HG02610 (cell line): ENCODE results near the gene SUPT6H.
"Not testable (repeated sequence)": the region's sequence is repeated elsewhere in the genome, so short reads cannot be mapped to it uniquely, and the experiment has no call there.

ENCODE experiments used
- ATAC-seq: cut with Tn5 transposase; IDR thresholded peaks from one replicate; pipeline ENCODE4 v1.9.1; 2021; ENCODE audit warnings: mild to moderate bottlenecking, moderate library complexity; ENCODE audit not compliant: unreplicated experiment

The SUPT6H gene

DNA sequence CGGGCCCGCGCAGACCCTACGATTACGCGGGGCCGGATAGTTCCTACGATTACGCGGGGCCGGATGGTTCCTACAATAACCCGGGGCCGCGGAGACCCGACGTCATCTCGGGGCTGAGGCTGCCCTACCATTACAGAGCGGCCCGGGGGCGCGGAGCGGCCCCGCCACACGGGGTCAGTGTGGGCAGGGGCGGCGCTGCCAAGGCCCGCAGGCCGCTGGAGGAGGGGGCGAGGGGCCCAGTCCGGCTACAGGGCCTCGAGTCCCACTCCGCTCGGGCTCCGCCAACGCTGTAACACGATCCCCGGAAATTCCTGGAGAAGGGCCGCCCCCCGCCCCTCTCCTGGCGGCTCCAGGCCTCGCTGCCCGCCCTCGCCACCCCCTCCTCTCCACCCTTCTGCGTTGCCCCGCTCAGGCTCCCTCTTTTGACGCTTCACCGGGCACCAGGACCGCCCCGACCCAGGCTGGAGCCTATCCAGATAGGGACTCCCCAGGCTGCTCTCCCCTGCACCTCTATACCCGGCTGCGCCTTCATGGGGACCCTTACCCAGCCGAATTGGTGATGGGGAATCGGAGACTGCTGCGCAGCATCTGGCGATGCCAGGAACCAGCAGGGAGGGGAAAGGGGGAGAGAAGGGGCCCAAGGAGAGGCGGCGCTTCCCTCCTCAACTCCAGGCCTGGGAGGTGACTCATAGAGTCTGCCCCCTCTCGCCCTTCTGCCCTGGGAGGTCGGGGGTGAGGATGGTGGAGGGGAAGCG is 55.8 kb downstream of the SUPT6H start, which contains the start of gene RAB34:
Gene RAB34 (minus strand): TSS at position 291 of the 755 bp plus-strand sequence. CDS start 602 bp downstream, outside the sequence.
- no peak for ATAC-seq

- ATAC-seq, result no peak
These were observed 56.5 kb downstream of the SUPT6H start for GRCh38 chr17:28718333-28719020.

GRCh38 chr17:28719021-28719433 is 57.0 kb downstream of the SUPT6H start:
- ATAC-seq, result no peak

- no peak for ATAC-seq
These were observed 58.4 kb downstream of the SUPT6H start for GRCh38 chr17:28720247-28720996.

DNA sequence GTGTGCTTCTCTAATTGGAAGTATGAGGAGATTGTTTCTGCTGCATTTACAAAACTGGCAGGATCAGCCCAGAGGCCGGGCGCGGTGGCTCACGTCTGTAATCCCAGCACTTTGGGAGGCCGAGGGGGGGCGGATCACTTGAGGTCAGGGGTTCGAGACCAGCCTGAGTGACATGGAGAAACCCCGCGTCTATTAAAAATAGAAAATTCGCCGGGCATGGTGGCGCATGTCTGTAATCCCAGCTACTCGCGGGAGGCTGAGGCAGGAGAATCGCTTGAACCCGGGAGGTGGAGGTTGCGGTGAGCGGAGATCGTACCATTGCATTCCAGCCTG is 59.0 kb downstream of the SUPT6H start:
- ATAC-seq, result not testable (repeated sequence)

DNA sequence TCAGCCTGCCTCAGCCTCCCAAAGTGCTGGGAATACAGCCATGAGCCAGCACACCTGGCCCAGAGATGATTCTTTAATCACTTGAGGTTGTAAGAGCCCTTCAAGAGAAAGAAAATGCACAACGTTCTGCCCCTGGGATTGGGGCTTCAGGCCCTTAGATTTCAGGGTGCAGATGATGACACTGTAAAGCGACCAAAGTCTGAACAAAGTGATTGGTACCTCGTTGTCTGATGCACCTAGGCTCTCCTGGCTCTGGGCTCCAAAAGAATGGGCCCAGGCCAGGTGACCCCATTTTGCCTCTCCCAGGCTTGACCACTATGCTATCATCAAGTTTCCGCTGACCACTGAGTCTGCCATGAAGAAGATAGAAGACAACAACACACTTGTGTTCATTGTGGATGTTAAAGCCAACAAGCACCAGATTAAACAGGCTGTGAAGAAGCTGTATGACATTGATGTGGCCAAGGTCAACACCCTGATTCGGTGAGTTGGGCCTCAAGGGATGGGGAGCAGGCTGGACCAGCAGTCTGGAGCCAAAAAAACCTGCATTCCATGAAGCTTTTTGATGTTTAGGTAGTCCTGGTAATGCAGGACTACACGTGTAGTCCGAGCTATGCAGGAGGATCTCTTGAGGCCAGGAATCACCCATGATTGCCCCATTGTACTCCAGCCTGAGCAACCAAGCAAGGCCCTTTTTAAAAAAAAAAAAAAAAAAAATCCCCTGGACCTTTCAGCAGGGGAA is 60.6 kb downstream of the SUPT6H start:
- ATAC-seq, result no peak

GRCh38 chr17:28723159-28723835 is 61.3 kb downstream of the SUPT6H start:
- no peak for ATAC-seq

- ATAC-seq, result not testable (repeated sequence)
These were observed 62.0 kb downstream of the SUPT6H start for GRCh38 chr17:28723836-28724499.

GRCh38 chr17:28724500-28725165 is 62.6 kb downstream of the SUPT6H start:
- ATAC-seq, result no peak

DNA sequence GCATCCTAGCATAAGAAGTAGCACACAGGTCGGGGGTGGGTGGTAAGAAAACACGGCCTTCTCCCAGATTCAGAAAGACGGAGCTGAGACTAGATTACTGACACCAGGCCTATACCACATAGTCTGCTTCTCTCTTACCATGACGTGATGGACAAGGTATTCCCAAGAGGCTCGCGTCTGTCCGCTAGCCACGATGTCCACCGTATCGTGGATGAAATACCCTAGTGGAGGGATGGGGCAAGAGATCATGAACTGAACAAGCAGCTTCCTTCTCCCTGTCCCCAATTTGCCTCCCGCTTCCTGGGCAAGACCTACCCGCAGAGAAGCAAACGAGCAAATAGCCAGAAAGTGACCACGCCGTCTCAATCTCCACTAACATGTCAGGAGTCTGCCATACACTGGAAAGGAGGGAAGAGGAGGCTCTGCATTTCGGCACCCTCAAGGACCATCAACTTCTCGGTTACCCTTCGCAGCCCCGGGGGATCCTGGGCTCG is 63.2 kb downstream of the SUPT6H start:
- no peak for ATAC-seq

DNA sequence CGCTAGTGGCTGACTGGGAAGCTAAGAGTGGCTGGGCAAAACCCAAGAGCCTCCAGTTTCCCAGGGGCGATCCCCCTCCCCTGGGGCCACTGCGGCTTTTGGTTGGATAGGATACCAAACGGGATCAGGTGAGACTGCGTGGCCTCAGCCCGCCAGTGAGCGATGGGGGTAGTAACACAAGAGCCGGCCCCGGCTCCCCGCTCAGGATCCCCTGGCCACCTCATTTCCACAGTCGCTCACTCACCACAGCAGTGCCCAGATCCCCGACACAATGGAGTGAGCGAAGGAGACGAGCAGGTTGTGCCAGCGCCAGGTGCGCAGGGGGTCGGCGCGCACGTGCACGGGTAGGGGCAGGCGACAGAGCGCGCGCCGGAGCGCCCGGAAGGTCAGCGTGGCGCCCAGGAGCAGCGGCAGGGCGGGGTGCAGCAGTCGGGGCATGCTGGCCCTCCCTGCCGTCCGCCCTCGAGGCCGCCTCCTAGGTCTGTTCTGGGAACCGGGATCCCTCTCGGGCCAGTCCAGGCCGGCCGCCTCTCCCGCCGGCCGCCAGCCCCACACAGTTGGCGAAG is 63.7 kb downstream of the SUPT6H start:
- no peak for ATAC-seq

- no peak for ATAC-seq
These were observed 64.2 kb downstream of the SUPT6H start, which contains the start of gene TLCD1 for GRCh38 chr17:28726226-28726626. Gene TLCD1, minus strand, starts transcription at chr17:28726233. Its CDS starts 136 bp downstream, at chr17:28726097.

- ATAC-seq, result peak; percentile 29
These were observed 64.9 kb downstream of the SUPT6H start for GRCh38 chr17:28726627-28727491.

GRCh38 chr17:28728364-28729200 is 66.6 kb downstream of the SUPT6H start, which contains the start of gene NEK8:
Gene NEK8, plus strand, starts transcription at chr17:28728788. Its CDS starts 26 bp downstream, at chr17:28728814.
- ATAC-seq, result peak; percentile 25

- ATAC-seq, result no peak
These were observed 67.9 kb downstream of the SUPT6H start for GRCh38 chr17:28729950-28730330.

DNA sequence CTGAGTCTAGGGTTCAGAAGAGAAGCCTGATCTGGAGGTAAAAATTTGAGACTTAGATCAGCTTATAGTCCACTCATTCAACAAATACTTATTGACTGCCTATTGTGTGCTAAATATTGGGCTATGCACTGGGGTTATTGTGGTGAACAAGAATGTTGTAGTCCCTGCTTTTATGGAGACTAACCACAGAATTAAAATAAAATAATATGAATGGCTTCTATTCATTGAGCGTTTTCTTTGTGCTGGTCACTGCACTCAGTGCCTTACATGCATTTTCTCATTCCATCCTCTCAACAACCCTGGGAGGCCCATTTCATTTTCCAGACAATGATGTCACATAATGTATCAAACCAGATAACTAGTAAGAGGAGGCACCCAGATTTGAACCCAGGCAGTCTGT is 71.3 kb downstream of the SUPT6H start:
- ATAC-seq, result no peak
